HG02943 (cell line): ENCODE results near the gene DDX50.
A peak's percentile ranks its signal among the peaks of the same experiment; 100 is the strongest.
"Not testable (repeated sequence)": the region's sequence is repeated elsewhere in the genome, so short reads cannot be mapped to it uniquely, and the experiment has no call there.

Experiments used
- ATAC-seq: cut with Tn5 transposase; IDR thresholded peaks from one replicate; pipeline ENCODE4 v1.9.1; 2021; ENCODE audit warnings: mild to moderate bottlenecking, low read depth, moderate library complexity; ENCODE audit not compliant: unreplicated experiment

DDX50 gene

GRCh38 chr10:68975936-68976473 lies 74.9 kb downstream of the DDX50 start:
- ATAC-seq = not testable (repeated sequence)

- not testable (repeated sequence) for ATAC-seq
Observed at GRCh38 chr10:68979738-68980137, 78.6 kb downstream of the DDX50 start.

- no peak for ATAC-seq
Observed at GRCh38 chr10:68981074-68981473, 80.0 kb downstream of the DDX50 start.

GRCh38 chr10:68982389-68982788 lies 81.3 kb downstream of the DDX50 start:
- no peak for ATAC-seq

- no peak for ATAC-seq
Observed at GRCh38 chr10:68987611-68988010, 86.5 kb downstream of the DDX50 start.

- ATAC-seq = peak; percentile 79
Observed at GRCh38 chr10:68988530-68989316, 87.6 kb downstream of the DDX50 start, which contains the start of gene KIFBP. TSS of gene KIFBP (plus strand) at chr10:68988803. CDS start at chr10:68988833, 30 bp downstream.

- ATAC-seq = no peak
Observed at GRCh38 chr10:68989317-68989990, 88.3 kb downstream of the DDX50 start.

- ATAC-seq = no peak
Observed at GRCh38 chr10:68992636-68993440, 91.7 kb downstream of the DDX50 start.
